Activated effector memory CD4-positive, alpha-beta T cell treated with anti-CD3 and anti-CD28 coated beads, Interleukin-2, amount 50 U/mL, for 16 hours (primary cell): ENCODE measurements around the gene KCNC3.

Source experiments
- DNase-seq: peaks from one replicate; pipeline ENCODE4 v3.0.0-alpha.2; 2020

The KCNC3 gene

GRCh38 chr19:50272263-50272897 lies 56.8 kb downstream of the KCNC3 start:
- no peak for DNase-seq

GRCh38 chr19:50269653-50270052 lies 59.5 kb downstream of the KCNC3 start:
- DNase-seq: no peak

DNA sequence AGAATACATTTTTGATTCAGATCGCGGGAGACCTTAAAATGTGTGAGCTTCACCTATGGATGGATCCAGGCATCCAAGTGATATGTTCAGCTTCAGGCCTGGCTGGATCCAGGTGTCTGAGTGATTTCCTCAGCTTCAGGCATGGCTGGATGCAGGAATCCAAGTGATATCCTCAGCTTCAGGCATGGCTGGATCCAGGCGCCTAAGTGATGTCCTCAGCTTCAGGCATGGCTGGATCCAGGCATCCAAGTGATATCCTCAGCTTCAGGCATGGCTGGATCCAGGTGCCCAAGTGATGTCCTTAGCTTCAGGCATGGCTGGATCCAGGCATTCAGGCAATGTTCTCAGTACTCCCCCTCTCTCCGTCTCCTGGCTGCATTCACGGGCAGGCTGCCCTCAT lies 60.7 kb downstream of the KCNC3 start:
- no peak for DNase-seq

GRCh38 chr19:50268041-50268440 lies 61.1 kb downstream of the KCNC3 start:
- no peak for DNase-seq

DNA sequence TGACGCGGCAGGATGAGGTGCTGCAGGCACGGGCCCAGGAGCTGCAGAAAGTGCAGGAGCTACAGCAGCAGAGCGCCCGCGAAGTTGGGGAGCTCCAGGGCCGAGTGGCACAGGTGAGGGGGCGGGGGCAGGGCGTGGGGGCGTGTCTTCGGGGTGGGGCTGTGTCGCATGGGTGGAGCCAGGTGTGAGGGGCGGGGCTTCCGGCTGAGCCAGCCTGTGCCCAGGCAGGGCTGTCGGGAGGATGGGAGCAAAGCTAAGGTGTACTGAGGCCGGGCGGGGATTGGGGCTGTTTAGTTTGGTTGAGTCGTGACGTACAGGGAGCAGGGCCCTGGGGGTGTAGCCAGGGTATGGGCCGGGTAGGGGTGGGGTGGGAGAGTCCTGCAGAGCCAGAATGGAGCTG lies 62.3 kb downstream of the KCNC3 start:
- peak; percentile 71 for DNase-seq

DNA sequence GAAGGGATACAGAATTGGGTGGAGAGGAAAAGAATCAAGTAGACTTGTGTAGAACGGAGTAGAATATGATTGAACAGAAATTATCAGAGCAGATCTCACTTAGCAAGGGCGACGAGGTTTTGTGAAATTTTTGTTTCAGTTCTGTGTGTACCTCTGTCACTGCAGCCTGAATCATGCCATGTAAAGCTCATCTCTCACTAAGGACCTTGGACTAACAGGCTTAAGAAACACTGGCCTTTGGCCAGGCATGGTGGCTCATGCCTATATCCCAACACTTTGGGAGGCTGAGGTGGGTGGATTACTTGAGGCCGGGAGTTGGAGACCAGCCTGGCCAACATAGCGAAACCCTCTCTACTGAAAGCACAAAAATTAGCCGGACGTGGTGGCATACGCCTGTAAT lies 63.1 kb downstream of the KCNC3 start:
- DNase-seq: no peak

DNA sequence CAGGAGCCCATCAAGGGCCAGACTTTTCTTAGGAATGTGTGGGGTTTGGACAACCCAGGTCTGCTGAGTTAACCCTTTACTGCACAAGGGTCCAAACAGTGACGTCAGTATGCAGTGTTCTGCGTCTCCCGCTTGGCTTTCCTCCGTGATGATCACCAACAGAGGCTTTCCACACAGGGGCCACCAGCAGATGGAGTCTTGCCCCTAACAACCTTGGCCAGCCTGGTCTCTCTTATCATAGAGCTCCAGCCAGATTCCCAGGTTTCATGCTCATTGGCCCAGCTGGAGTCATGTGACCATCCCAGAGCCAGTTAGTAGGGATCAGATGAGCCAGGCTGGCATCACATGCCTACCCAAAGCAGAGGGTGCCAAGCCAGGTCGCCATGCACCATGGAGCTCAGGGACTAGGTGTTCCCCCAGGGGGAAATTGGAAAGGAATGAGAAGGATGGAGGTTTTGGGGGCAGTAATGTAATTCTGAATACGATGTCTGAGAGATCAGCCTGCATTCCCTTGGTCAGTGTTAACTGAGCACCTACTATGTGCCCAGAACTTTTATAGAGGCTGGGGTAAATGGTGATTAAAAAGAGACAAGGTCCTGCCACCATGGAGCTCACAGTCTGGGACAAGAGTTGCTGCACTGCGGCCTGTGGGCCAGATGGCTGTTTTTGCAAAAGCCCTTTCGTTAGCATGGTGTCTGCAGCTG lies 64.5 kb downstream of the KCNC3 start:
- no peak for DNase-seq

- no peak for DNase-seq
Observed at GRCh38 chr19:50263176-50263575, 66.0 kb downstream of the KCNC3 start.
